HUES48 (cell line): ENCODE results near the gene PINLYP.
"Not testable (repeated sequence)": the region's sequence is repeated elsewhere in the genome, so short reads cannot be mapped to it uniquely, and the experiment has no call there.

Experiments used
- H3K27ac ChIP-seq: one replicate; pipeline ENCODE4 v1.7.0; 2013; ENCODE audit warnings: low read depth, low read length, inconsistent platforms
- H3K27me3 ChIP-seq: 2 replicates; pipeline ENCODE4 v1.6.1; 2013; ENCODE audit warnings: mild to moderate bottlenecking, low read length; ENCODE audit not compliant: control insufficient read depth, insufficient read depth
- H3K36me3 ChIP-seq: 2 replicates; pipeline ENCODE4 v1.6.1; 2013; ENCODE audit warnings: low read length; ENCODE audit not compliant: control insufficient read depth, insufficient read depth
- H3K4me1 ChIP-seq: 2 replicates; pipeline ENCODE4 v1.6.1; 2013; ENCODE audit warnings: mild to moderate bottlenecking, low read length; ENCODE audit not compliant: control insufficient read depth, insufficient read depth
- H3K4me3 ChIP-seq: 2 replicates; pipeline ENCODE4 v1.5.1; 2013; ENCODE audit warnings: mild to moderate bottlenecking, low read depth, low read length
- H3K9ac ChIP-seq: 2 replicates; pipeline ENCODE4 v1.6.1; 2013; ENCODE audit warnings: mild to moderate bottlenecking, low read depth, low read length, moderate library complexity
- H3K9me3 ChIP-seq: 2 replicates; pipeline ENCODE4 v1.6.1; 2013; ENCODE audit warnings: low read length; ENCODE audit not compliant: control insufficient read depth, insufficient read depth

PINLYP gene

DNA sequence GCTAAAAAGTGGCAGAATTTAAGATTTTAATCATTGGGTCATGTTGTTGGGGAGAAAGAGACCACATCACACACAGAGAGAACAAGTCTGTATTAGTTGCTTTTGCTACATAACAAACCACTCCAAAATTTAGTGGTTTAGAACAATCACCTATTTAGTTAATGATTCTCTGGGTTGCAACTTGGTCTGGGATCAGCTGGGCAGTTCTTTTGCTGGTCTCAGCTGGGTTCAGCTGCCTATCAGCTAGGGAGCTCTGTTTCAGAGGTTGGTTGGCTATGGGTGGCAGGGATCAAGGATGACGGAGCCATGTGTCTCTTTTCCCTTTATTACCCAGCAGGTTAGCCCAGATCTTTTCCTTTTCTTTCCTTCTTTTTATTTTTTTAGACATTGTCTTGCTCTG lies 8.9 kb downstream of the PINLYP start:
- no peak overlapping the region for H3K4me3 ChIP-seq
- H3K36me3 ChIP-seq, result peaks cover 15% of the 10 kb centered on the region
- no peak overlapping the region for H3K9ac ChIP-seq
- no peaks in the 10 kb centered on the region for H3K9me3 ChIP-seq
- no peak overlapping the region for H3K27ac ChIP-seq
- H3K27me3 ChIP-seq, result no peaks in the 10 kb centered on the region
- H3K4me1 ChIP-seq, result no peaks in the 10 kb centered on the region

DNA sequence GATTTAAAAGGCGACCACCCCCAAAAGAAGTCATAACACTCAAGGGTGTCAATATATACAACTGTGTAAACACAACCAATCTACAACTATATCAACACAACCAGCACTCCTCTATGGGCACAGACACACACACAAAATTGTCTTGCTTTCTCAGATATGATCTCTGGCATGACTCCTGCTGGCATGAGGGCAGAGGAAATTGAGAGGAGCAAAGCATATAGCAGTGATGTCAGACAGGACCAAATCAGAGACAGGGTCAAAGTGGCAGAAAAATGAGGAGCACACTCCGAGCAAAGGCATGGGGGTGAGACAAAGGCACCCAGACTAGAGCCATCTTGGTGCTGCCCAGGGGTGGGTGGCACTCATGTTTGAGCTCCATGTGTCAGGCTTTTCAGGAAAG lies 10.7 kb downstream of the PINLYP start:
- no peak overlapping the region for H3K27ac ChIP-seq

DNA sequence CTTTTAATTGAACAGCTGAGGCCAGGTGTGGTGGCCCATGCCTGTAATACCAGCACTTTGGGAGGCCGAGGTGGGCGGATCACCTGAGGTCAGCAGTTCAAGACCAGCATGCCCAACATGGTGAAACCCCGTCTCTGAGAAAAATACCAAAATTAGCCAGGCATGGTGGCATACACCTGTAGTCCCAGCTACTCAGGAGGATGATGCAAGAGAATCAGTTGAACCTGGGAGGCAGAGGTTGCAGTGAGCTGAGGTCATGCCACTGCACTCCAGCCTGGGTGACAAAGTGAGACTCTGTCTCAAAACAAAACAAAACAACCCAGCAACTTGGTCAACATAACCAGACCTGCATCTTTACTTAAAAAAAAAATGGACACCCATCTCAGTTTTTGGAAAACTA lies 11.4 kb downstream of the PINLYP start:
- H3K9me3 ChIP-seq, H3K27ac ChIP-seq, H3K27me3 ChIP-seq, H3K9ac ChIP-seq, H3K4me1 ChIP-seq, H3K4me3 ChIP-seq: not testable (repeated sequence)
- peaks cover 35% of the 10 kb centered on the region for H3K36me3 ChIP-seq

More for the DNA sequence above, 10.7 kb downstream of the PINLYP start:
- Histone ChIP-seq H3K4me3 (no peak overlapping the region), H3K4me1 (no peaks in the 10 kb centered on the region), H3K9ac (no peak overlapping the region), H3K36me3 (peaks cover 32% of the 10 kb centered on the region), H3K27me3 (no peaks in the 10 kb centered on the region), H3K9me3 (no peaks in the 10 kb centered on the region)

DNA sequence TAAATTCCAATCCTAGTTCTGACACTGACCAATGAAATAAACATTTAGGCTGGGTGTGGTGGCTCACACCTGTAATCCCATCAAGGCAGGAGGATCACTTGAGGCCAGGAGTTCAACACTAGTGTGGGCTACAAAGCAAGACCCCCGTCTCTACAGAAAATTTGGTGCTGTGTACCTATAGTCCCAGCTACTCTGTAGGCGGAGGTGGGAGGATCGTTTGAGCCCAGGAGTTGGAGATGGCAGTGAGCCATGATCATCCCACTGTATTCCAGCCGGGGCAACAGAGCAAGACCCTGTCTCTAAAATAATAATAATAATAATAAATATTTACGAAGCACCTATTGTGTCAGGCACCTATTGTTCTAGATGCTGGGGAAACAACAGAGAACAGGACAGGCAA lies 13.7 kb downstream of the PINLYP start:
- Histone ChIP-seq H3K9ac (no peak overlapping the region), H3K4me1 (no peaks in the 10 kb centered on the region), H3K4me3 (no peak overlapping the region), H3K27ac (no peak overlapping the region), H3K27me3 (no peaks in the 10 kb centered on the region), H3K9me3 (no peaks in the 10 kb centered on the region), H3K36me3 (peaks cover 57% of the 10 kb centered on the region)

DNA sequence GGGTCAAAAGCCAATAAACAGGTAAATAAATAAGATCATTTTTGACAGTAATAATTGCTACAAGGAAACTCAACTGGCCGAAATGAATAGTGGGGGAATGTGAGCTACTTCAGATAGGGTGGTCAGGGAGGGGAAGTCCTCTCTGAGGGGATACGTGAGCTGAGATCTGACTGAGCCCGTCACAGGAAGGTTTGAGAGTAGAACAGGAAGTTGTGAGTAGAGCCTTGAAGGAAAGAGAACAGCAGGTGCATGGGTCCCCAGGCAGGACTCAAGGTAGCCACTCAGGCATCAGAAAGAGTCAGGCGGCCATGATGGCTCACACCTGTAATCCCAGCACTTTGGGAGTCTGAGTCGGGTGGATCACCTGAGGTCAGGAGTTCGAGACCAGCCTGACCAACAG lies 14.1 kb downstream of the PINLYP start:
- Histone ChIP-seq H3K4me3 (no peak overlapping the region), H3K9ac (no peak overlapping the region), H3K9me3 (no peaks in the 10 kb centered on the region), H3K27me3 (no peaks in the 10 kb centered on the region), H3K4me1 (no peaks in the 10 kb centered on the region), H3K36me3 (peaks cover 57% of the 10 kb centered on the region), H3K27ac (no peak overlapping the region)

DNA sequence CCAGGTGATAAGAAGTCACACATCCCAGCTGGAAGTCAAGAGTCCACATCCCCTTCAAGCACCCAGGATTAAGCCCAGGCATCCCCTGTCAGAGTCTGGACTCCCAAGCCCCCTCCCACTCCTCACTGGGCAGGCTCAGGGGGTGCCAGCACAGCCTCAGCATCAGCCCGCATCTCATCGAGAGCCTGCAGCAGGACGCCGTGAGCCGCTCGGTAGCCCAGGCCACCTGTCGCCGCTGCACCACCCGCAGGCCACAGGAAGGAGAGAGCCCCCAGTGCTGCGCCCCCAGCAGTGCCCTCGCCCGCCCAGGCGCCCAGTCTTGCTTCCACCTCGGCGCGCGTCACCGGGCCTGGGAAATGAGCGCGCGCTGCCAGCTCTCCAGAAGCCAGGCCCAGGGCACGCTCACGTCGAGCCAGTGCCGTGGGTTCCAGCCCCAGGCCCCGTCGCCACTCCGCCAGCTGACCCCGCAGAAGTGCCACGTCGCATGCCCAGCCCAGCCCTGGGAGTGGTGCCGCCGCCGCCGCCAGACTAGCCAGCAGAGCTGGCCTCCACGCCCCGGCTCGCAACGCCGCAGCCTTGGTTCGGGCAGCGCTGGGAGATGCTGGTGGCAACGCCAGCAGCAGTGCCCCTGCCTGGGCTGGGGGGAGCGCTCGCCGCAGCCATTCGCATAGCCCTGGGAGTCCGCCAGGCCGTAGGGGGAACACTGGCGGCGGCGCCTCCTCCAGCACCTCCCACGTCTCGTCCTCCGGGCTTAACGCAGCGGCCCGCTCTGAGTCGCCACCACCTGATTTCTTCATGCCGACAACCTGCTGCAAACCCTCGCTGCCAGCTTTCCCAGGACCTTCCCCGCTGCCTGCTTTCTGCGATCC lies 16.5 kb downstream of the PINLYP start:
- no peaks in the 10 kb centered on the region for H3K9me3 ChIP-seq
- no peak overlapping the region for H3K9ac ChIP-seq
- no peaks in the 10 kb centered on the region for H3K27me3 ChIP-seq
- peaks cover 2% of the 10 kb centered on the region; the same call in 1 of the 2 replicates for H3K4me1 ChIP-seq
- no peak overlapping the region for H3K27ac ChIP-seq
- no peak overlapping the region for H3K4me3 ChIP-seq
- H3K36me3 ChIP-seq, result peaks cover 50% of the 10 kb centered on the region

DNA sequence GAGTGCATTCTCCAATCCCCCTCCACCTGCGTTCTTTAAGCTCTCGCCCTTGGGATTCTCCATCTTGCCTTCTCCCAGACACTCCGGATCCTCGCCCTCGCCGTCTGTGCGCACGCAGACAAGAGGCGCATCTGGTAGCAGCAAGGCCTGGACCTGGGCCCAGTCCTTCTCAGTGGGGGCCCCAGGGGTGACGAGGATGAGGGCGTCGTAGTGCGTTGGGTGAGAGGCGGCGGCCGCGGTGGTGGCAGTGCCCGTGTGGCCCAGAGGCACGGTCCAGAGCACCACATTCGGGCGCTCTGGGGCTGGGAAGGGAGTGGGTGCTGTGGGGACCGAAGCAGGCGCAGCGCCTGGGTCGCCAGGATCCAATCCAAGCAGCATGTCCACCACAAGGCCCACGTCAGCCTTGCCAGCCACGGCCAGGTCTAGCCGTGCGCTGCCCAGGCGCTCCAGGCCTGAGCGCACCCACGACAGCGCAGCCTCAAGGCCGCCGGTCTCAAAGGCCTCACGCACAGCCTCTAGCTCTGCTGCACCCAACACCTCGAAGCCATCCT lies 17.3 kb downstream of the PINLYP start:
- Histone ChIP-seq H3K9ac (no peak overlapping the region), H3K27me3 (no peaks in the 10 kb centered on the region), H3K9me3 (no peaks in the 10 kb centered on the region), H3K4me1 (peaks cover 9% of the 10 kb centered on the region; the same call in 1 of the 2 replicates), H3K4me3 (no peak overlapping the region), H3K27ac (no peak overlapping the region), H3K36me3 (peaks cover 50% of the 10 kb centered on the region)

DNA sequence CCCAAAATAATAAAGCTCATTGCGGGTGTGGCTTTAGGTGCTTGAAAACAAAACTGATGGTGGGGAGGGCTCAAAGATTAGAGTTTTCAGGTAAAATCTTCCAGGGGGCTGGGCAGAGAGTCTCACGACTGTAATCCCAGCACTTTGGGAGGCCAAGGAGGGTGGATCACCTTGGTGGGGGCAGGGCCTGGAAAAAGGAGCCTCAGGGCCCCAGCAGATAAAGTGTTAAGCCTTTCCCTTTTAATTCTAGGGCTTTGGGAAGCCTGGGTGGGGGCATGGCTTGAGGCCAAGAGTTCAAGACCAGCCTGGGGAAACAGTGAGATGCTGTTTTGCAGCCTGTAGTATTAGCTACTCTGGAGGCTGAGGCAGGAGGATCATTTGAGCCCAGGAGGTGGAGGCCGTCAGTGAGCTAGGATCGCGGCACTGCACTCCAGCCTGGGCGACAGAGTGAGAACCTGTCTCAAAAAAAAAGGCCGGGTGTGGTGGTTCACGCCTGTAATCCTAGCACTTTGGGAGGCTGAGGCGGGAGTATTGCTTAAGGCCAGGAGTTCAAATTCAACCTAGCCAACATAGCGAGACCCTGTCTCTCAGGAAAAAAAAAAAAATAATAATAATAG lies 18.6 kb downstream of the PINLYP start:
- no peak overlapping the region for H3K9ac ChIP-seq
- H3K27ac ChIP-seq, result no peak overlapping the region
- no peak overlapping the region for H3K4me3 ChIP-seq
- peaks cover 9% of the 10 kb centered on the region; the same call in 1 of the 2 replicates for H3K4me1 ChIP-seq
- H3K9me3 ChIP-seq, result no peaks in the 10 kb centered on the region
- H3K36me3 ChIP-seq, result peaks cover 52% of the 10 kb centered on the region
- no peaks in the 10 kb centered on the region for H3K27me3 ChIP-seq

DNA sequence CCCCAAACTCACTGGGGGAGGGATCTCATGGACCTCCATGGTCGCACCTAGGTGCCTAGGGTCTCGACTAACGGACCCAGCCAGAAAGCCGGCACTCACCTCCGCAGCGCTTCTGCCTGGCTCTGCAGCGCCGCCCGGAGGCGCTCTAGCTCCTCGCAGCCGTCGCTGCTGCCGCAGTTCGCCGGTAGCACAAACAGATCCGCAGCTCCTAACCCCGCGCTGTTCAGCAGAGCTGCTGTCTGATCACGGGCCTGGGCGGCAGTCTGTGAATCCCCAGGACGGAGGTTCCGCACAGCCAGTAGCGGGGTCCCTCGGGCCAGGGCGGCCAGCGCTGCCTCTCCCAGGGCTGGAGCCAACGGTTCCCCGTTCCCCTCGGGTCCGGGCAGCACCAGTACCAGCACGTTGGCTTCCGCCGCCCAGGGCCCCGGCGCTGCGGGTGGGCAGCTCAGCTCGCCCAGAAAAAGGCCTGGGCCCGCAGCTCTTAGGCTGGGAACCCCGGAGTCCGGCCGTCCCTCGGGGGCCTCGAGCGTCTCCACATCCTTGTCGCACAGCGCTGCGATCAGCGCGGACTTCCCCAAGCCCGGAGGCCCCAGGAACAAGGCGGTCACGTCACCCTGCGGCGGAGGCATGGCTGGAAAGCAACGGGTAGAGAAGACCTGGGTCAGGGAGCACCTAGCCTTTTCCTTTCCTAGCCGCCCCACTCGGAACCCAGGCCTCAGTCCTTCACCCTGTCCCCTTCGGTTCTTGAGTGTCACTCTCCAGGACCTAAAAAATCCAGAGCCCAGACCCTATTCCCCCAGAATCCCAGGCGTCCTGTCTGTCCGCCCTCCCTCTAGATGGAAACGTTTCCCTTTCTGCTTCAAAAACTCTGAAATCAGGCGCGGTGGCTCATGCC lies 19.4 kb downstream of the PINLYP start:
- Histone ChIP-seq H3K9me3 (no peaks in the 10 kb centered on the region), H3K9ac (peak overlapping the region; percentile 82), H3K27ac (peak overlapping the region; percentile 100), H3K4me3 (peak overlapping the region; percentile 85), H3K4me1 (peaks cover 9% of the 10 kb centered on the region; the same call in 1 of the 2 replicates), H3K27me3 (no peaks in the 10 kb centered on the region), H3K36me3 (peaks cover 54% of the 10 kb centered on the region)

DNA sequence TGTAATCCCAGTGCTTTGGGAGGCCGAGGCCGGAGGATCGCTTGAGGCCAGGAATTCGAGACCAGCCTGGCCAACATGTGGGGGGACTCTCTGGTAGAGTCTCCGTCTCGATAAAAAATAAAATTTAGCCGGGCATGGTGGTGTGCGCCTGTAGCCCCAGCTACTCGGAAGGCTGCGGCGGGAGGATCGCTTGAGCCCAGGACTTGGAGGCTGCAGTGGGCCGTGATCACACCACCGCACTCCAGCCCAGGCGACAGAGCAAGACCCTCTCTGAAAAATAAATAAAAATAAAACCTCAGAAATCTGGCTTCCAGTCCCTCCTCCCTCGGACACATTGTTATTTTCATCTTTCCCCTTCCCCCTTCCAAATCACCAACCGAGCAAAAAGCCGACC lies 20.0 kb downstream of the PINLYP start:
- peak overlapping the region; percentile 100 for H3K27ac ChIP-seq
- peaks cover 52% of the 10 kb centered on the region for H3K36me3 ChIP-seq
- peak overlapping the region; percentile 82 for H3K9ac ChIP-seq
- H3K27me3 ChIP-seq, result no peaks in the 10 kb centered on the region
- H3K9me3 ChIP-seq, result no peaks in the 10 kb centered on the region
- H3K4me1 ChIP-seq, result peaks cover 9% of the 10 kb centered on the region; the same call in 1 of the 2 replicates
- H3K4me3 ChIP-seq, result peak overlapping the region; percentile 85
